HCT116 (cell line): Measurements from ENCODE around the gene TMEM203. TPM values are rescaled to one million over a fixed set of nuclear protein-coding genes. Genes with fewer than 3 reads are reported as not detected.

ENCODE experiments used
- ATAC-seq: fragments of 200-7000 bp; cut with Tn5 transposase; 2 replicates; pipeline ENCODE4 v1.9.1; 2020; ENCODE audit warnings: mild to moderate bottlenecking, moderate library complexity
- BruUV-seq: library from RNA; stranded (reverse); fragments of 400-500 nt; replicated peaks from 2 replicates; lab custom pipeline; 2021; lab: Mats Ljungman, UMichigan
- CTCF ChIA-PET: fragments of 300-600 bp; sonication (Branson Sonifier 250); formaldehyde crosslinking; loops from one replicate; lab custom pipeline; 2021; ENCODE audit warnings: antibody characterized with exemption; lab: Charles Lee
- POLR2A ChIA-PET: fragments of 300-600, 350-600 bp; sonication (Branson Sonifier 250); formaldehyde crosslinking; loops from one replicate; lab custom pipeline; 2021; ENCODE audit warnings: antibody characterized with exemption; lab: Charles Lee
- RAD21 ChIA-PET, 2 experiments: fragments of 300-600 bp; sonication (Branson Sonifier 250); formaldehyde crosslinking; loops; one replicate each; lab custom pipeline; 2023; ENCODE audit warnings: low total read pairs in 2 of 2; ENCODE audit not compliant: uncharacterized antibody in 2 of 2, unreplicated experiment in 2 of 2, low non-redundant PET in 1 of 2; lab: Charles Lee
- DNase-seq: peaks from one replicate; pipeline ENCODE4 v3.0.0-alpha.2; 2010; ENCODE audit warnings: low read depth, low spot score
- H2AFZ ChIP-seq: fragments of 200-600 bp; shearing (Covaris generic), sonication (generic); 2 replicates; pipeline ENCODE4 v1.6.1; 2017; ENCODE audit warnings: low read depth, mixed run types, mixed read lengths, antibody characterized with exemption, low read length; ENCODE audit not compliant: poor library complexity, severe bottlenecking
- H3K27ac ChIP-seq: 2 replicates; pipeline ENCODE4 v1.5.1; 2012; ENCODE audit warnings: low read depth, low read length
- H3K27me3 ChIP-seq: fragments of 200-600 bp; sonication (generic); 2 replicates; pipeline ENCODE4 v1.6.1; 2016; ENCODE audit warnings: mixed run types, low read length, mixed read lengths; ENCODE audit not compliant: insufficient read depth
- H3K36me3 ChIP-seq, 2 experiments: fragments of 200-500 bp in 1 of 2; fragments of 200-600 bp in 1 of 2; sonication (Bioruptor generic) in 1 of 2; sonication (generic) in 1 of 2; 2 replicates each; pipeline versions ENCODE4 v1.5.1 to v1.6.1; 2014 to 2016; ENCODE audit warnings: low read length in 2 of 2, inconsistent platforms in 1 of 2, mixed read lengths in 1 of 2, mixed run types in 1 of 2; ENCODE audit not compliant: insufficient read depth in 2 of 2, control insufficient read depth in 1 of 2
- H3K4me1 ChIP-seq, 2 experiments: fragments of 200-600 bp in 1 of 2; sonication (generic) in 1 of 2; 2 replicates each; pipeline versions ENCODE4 v1.5.1 to v1.6.1; 2012 to 2017; ENCODE audit warnings: low read length in 2 of 2, inconsistent platforms in 1 of 2, mild to moderate bottlenecking in 1 of 2, mixed read lengths in 1 of 2, mixed run types in 1 of 2, moderate library complexity in 1 of 2; ENCODE audit not compliant: insufficient read depth in 2 of 2, control insufficient read depth in 1 of 2
- H3K4me2 ChIP-seq: fragments of 200-600 bp; sonication (generic); 2 replicates; pipeline ENCODE4 v1.6.1; 2017; ENCODE audit warnings: mixed run types, low read length, mixed read lengths
- H3K4me3 ChIP-seq, 2 experiments: fragments of 200-600 bp in 1 of 2; sonication (generic) in 1 of 2; replicated peaks in 1 of 2; 2 replicates each; pipeline ENCODE4 v1.5.1; 2011 to 2016; ENCODE audit warnings: low read length in 2 of 2, control low read depth in 1 of 2, low read depth in 1 of 2, mild to moderate bottlenecking in 1 of 2, mixed read lengths in 1 of 2, mixed run types in 1 of 2
- H3K79me2 ChIP-seq: fragments of 200-600 bp; sonication (generic); 2 replicates; pipeline ENCODE4 v1.6.1; 2017; ENCODE audit warnings: mild to moderate bottlenecking, mixed run types, low read length, moderate library complexity, mixed read lengths; ENCODE audit not compliant: insufficient read depth
- H3K9ac ChIP-seq: fragments of 200-600 bp; sonication (generic); 2 replicates; pipeline ENCODE4 v1.6.1; 2016; ENCODE audit warnings: low read length, mixed read lengths
- H3K9me2 ChIP-seq: fragments of 200-600 bp; sonication (generic), shearing (Covaris generic); 2 replicates; pipeline ENCODE4 v1.6.1; 2017; ENCODE audit warnings: mixed run types, mild to moderate bottlenecking, moderate library complexity; ENCODE audit not compliant: insufficient read depth
- H3K9me3 ChIP-seq, 2 experiments: fragments of 200-500 bp in 1 of 2; fragments of 200-600 bp in 1 of 2; sonication (Bioruptor generic) in 1 of 2; sonication (generic) in 1 of 2; 2 replicates each; pipeline ENCODE4 v1.6.1; 2014 to 2017; ENCODE audit warnings: low read length in 2 of 2, mixed read lengths in 2 of 2, inconsistent platforms in 1 of 2, low read depth in 1 of 2, mild to moderate bottlenecking in 1 of 2, mixed run types in 1 of 2, moderate library complexity in 1 of 2; ENCODE audit not compliant: control insufficient read depth in 1 of 2, insufficient read depth in 1 of 2
- H4K20me1 ChIP-seq: fragments of 200-600 bp; sonication (generic), shearing (Covaris generic); 2 replicates; pipeline ENCODE4 v1.6.1; 2017; ENCODE audit warnings: mixed run types, mild to moderate bottlenecking, moderate library complexity; ENCODE audit not compliant: insufficient read depth
- CBX3 ChIP-seq: IDR thresholded peaks from 2 replicates; pipeline ENCODE4 v1.6.1; 2012; ENCODE audit warnings: low read depth
- CEBPB ChIP-seq: IDR thresholded peaks from 2 replicates; pipeline ENCODE4 v1.6.1; 2012; ENCODE audit warnings: low read depth
- EGR1 ChIP-seq: IDR thresholded peaks from 2 replicates; pipeline ENCODE4 v1.6.1; 2012; ENCODE audit warnings: low read depth
- ELF1 ChIP-seq: IDR thresholded peaks from 2 replicates; pipeline ENCODE4 v1.6.1; 2012; ENCODE audit warnings: low read depth, borderline replicate concordance
- EZH2 ChIP-seq: fragments of 200-600 bp; sonication (generic); IDR thresholded peaks from 2 replicates; pipeline ENCODE4 v1.6.1; 2017; ENCODE audit warnings: antibody characterized with exemption, mixed run types
- EZH2phosphoT487 ChIP-seq: fragments of 200-600 bp; IDR thresholded peaks from 2 replicates; pipeline ENCODE4 v1.6.1; 2018; ENCODE audit warnings: antibody characterized with exemption, borderline replicate concordance
- JUND ChIP-seq: IDR thresholded peaks from 2 replicates; pipeline ENCODE4 v1.6.1; 2012
- POLR2A ChIP-seq: IDR thresholded peaks from 2 replicates; pipeline ENCODE4 v1.7.0; 2011; ENCODE audit warnings: borderline replicate concordance; ENCODE audit not compliant: insufficient read depth, insufficient read length; ENCODE audit errors: extremely low read depth
- POLR2AphosphoS5 ChIP-seq: IDR thresholded peaks from 2 replicates; pipeline ENCODE4 v1.6.1; 2011; ENCODE audit warnings: mild to moderate bottlenecking, low read depth, low read length, moderate library complexity
- RAD21 ChIP-seq: IDR thresholded peaks from 2 replicates; pipeline ENCODE4 v1.6.1; 2012; ENCODE audit warnings: low read depth, mild to moderate bottlenecking
- REST ChIP-seq: IDR thresholded peaks from 2 replicates; pipeline ENCODE4 v1.6.1; 2012; ENCODE audit warnings: low read depth
- SRF ChIP-seq: IDR thresholded peaks from 2 replicates; pipeline ENCODE4 v1.6.1; 2012; ENCODE audit warnings: low read depth
- TCF7L2 ChIP-seq: IDR thresholded peaks from 2 replicates; pipeline ENCODE4 v1.7.0; 2011; ENCODE audit warnings: borderline replicate concordance, inconsistent platforms; ENCODE audit not compliant: insufficient read depth, insufficient read length; ENCODE audit errors: extremely low read depth
- YY1 ChIP-seq: IDR thresholded peaks from 2 replicates; pipeline ENCODE4 v1.6.1; 2011; ENCODE audit warnings: low read length, low read depth, moderate library complexity, mild to moderate bottlenecking; ENCODE audit not compliant: insufficient replicate concordance; ENCODE audit errors: extremely low read depth
- ZFX ChIP-seq: fragments of 450-650 bp; IDR thresholded peaks from 2 replicates; pipeline ENCODE4 v1.6.1; 2017
- ZNF274 ChIP-seq: fragments of 200-500 bp; sonication (Bioruptor generic); IDR thresholded peaks from 2 replicates; pipeline ENCODE4 v1.6.1; 2014; ENCODE audit warnings: mild to moderate bottlenecking, low read depth, low read length, inconsistent platforms
- intact Hi-C: fragments of 100-400 bp; cut with micrococcal nuclease; formaldehyde crosslinking; loops from 2 replicates; pipeline ENCODE4 v1.10.0; 2022
- total RNA-seq: library from RNA; stranded (reverse); gene quantifications from one replicate; pipeline ENCODE4 v1.2.1, GENCODE V29; 2021; ENCODE audit not compliant: unreplicated experiment
- TF ChIP-seq, protein P1 (sequence below): IDR thresholded peaks from 2 replicates; pipeline ENCODE4 v1.6.1; 2012

The TMEM203 gene
- total RNA-seq, 1 experiment from 2014 or later = 45.0 TPM

- ChIA-PET CTCF (interaction anchor here (0.5 to 2.8 kb wide), 43 partner anchors 9 to 459 kb away, joined by 3 to 43 read pairs (median 4); partner anchors contain the start of genes ANAPC2, CYSRT1, LRRC26 and MAN1B1), RAD21 (interaction anchor here (0.6 to 0.7 kb wide), 3 partner anchors 48 to 119 kb away, joined by 3 to 4 read pairs (median 3); no protein-coding TSS in a partner anchor), POLR2A (interaction anchor here (0.6 to 1.3 kb wide), 5 partner anchors 9 to 150 kb away, joined by 3 to 5 read pairs (median 4); partner anchors contain the start of genes MAN1B1 and RNF224)
- intact Hi-C loops = no loop called here
- Histone ChIP-seq H3K36me3 (peaks cover under 1 to 4% of the 10 kb centered on the region in 2 experiments; a peak in 3 of 4 replicates), H3K9ac (peak overlapping the region; percentile 30; the same call in 1 of the 2 replicates), H3K9me2 (no peaks in the 10 kb centered on the region), H3K27ac (peak overlapping the region; percentile 58; the same call in 1 of the 2 replicates), H3K4me3 (peak overlapping the region in 1 of 2 experiments; percentile 28; a peak in 1 of 4 replicates), H3K79me2 (peaks cover 21% of the 10 kb centered on the region), H4K20me1 (peaks cover 4% of the 10 kb centered on the region; the same call in 1 of the 2 replicates), H3K9me3 (no peaks in the 10 kb centered on the region), H3K27me3 (no peaks in the 10 kb centered on the region), H3K4me2 (peak overlapping the region; percentile 79), H3K4me1 (peaks cover 23 to 40% of the 10 kb centered on the region in 2 experiments), H2AFZ (no peak overlapping the region)
- BruUV-seq = no TSS peak
- ATAC-seq (no peak), DNase-seq (no peak)
- TF ChIP-seq REST (no peak), CBX3 (no peak), EZH2phosphoT487 (no peak), TCF7L2 (no peak), RAD21 (no peak), ZFX (no peak), POLR2A (no peak), JUND (no peak), YY1 (no peak), EGR1 (no peak), EZH2 (no peak), CEBPB (no peak), POLR2AphosphoS5 (no peak), ELF1 (no peak), SRF (no peak), ZNF274 (no peak)
- TF ChIP-seq, protein P1, sequence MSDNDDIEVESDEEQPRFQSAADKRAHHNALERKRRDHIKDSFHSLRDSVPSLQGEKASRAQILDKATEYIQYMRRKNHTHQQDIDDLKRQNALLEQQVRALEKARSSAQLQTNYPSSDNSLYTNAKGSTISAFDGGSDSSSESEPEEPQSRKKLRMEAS = no peak
These were observed 31.5 kb upstream of the TMEM203 start for GRCh38 chr9:137236936-137237421.
